HG03457 (cell line): Measurements from ENCODE around the gene HAUS5.

Experiments used
- ATAC-seq: cut with Tn5 transposase; IDR thresholded peaks from one replicate; pipeline ENCODE4 v1.9.1; 2021; ENCODE audit warnings: moderate number of reproducible peaks; ENCODE audit not compliant: unreplicated experiment

The HAUS5 gene

DNA sequence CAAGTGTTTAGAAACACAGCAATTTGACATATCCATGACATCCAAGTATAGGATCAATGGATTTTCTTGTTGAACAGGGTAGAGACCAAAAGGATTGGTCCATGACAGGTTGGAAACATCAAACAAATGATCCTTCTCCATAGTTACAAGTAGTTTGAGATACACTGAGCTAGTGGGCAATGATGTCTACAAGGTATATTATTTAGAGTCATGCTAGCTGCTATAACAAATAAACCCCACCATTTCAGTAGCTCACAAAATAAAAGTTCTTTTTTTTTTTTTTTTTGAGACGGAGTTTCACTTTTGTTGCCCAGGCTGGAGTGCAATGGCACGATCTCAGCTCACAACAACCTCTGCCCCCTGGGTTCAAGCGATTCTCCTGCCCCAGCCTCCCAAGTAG, 4.9 kb upstream of the HAUS5 start:
- no peak for ATAC-seq

DNA sequence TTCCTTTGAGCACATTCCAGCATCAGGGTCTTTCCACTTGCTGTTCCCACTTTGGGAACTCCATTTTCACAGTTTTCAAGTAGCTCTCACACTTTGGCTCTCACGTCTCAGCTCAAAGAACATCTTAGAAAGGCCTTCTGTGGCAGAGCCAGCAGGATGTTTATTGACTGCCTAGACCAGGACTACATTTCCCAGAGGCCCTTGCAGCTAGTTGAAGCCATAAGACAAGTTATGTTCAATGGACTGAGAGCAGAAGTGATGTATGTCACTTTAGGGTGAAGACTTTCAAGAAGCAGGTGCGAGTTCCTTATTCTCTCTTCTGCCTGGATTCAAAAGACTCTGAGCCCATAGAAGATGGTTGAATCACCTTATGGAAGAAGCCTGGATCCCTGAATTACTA, 4.3 kb upstream of the HAUS5 start:
- ATAC-seq, result no peak

DNA sequence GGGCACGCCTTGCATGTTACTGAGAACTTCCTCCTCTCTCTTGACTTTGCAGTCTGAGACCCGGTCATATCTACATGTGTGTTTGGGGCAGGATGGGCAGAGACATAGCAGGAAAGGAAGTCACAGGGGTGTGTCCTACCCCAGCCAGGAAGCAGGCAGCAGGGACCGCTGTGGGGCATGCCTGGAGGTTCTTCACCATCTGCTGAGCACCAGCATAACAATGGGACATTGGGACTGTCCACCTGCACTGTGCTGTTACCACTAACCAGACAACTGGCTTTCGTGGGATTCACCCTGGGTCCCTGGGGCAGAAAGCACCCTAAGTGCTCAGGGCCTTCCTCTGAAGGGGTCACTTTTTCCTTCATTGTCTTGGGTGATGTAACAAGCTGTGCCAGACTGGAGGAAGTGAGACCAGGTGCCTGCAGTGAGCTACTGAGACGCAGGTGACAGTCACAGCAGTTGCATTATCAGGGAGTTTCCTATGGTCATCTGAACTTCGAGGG, 2.6 kb upstream of the HAUS5 start:
- no peak for ATAC-seq

DNA sequence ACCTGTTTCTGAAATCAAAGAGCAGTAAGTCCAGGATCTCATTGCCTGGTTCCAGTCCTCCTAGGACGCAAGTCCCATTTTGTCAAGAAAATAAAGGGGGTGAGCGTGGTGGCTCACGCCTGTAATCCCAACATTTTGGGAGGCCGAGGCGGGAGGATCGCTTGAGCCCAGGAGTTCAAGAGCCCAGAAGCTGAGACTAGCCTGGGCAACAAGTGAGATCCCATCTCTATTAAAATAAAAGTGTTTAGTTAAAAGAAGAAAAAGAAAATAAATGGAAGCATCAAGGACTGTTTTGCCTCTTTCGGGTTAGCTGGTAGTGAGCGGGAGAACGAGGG, 344 bp upstream of the HAUS5 start:
- no peak for ATAC-seq

DNA sequence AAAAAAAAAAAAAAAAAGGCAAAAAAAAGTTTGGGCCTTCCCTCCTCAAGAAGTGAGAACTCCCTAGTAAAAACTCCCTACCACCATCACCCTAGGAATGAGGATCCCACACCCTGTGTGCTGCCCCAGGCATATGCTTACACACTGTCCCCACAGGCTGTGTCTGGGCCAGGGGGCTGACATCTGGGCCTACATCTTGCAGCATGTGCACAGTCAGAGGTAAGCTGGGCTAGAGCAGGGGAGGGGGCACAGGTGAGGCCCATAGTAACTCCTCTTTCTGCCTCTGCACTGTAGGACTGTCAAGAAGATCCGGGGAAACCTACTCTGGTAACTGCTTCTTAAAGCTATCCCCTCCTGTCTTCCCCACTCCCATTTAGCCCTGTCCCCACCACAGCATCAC, 1.0 kb downstream of the HAUS5 start:
- ATAC-seq, result no peak

DNA sequence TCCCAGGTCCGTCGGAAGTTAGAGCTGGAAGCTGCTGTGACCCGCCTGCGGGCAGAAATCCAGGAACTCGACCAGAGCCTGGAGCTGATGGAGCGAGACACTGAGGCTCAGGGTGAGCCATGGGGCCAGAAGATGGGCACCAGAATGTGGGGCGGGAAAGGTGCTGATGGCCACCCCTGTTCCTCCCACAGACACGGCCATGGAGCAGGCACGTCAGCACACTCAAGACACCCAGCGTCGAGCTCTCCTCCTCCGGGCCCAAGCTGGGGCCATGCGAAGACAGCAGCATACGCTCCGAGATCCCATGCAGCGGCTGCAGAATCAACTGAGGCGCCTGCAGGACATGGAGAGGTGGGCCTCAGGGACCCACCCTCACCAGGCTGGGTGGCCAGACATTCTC, 2.5 kb downstream of the HAUS5 start:
- ATAC-seq, result no peak

DNA sequence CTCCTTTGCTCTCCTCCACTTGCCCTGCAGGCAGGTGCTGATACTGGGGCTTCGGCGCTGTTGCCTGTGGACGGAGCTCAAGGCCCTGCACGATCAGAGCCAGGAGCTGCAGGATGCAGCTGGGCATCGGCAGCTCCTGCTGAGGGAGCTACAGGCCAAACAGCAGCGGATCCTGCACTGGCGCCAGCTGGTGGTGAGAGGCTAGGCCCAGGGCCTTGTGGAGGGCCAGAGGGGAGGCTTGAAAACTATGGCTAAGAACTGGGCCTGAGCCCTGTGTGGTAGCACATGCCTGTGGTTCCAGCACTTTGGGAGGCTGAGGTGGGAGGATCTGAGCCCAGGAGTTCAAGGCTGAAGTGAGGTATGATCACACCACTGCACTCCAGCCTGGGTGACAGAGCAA, 6.3 kb downstream of the HAUS5 start:
- no peak for ATAC-seq

DNA sequence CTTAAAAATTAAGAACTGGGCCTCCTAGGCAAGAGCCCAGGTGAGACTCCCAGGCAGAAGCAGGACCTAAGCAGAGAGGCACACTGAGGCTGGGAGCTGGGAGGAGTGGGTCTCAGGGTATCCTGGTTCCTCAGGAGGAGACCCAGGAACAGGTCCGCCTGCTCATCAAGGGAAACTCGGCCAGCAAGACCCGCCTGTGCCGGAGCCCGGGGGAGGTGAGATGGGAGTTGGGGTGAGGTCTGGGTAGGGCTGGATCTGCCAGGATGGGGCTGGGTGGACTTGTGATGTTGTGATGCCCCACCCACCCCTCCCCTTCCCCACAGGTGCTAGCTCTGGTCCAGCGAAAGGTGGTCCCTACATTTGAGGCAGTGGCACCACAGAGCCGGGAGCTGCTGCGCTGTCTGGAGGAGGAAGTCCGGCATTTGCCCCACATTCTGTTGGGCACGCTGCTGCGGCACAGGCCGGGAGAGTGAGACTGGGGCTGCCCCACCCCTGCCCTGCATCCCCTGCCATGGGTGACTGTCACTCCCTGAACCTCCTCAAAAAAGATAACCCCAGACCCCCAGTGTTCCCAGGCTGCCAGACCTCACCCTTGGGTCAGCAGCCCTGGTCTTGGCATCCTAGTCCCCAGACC, 6.9 kb downstream of the HAUS5 start:
- no peak for ATAC-seq

DNA sequence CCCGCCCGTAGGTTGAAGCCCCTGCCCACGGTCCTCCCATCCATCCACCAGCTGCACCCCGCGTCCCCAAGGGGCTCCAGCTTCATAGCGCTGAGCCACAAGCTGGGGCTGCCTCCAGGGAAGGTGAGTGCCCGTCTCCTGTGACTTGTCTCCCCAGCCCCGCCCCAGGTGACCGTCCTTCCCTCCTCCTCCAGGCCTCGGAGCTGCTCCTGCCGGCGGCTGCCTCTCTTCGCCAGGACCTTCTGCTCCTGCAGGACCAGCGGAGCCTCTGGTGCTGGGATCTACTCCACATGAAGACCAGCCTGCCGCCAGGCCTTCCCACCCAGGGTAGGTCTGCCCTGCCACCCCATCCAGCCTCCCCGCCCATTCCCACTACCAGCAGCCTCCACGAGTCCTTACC, 7.5 kb downstream of the HAUS5 start:
- no peak for ATAC-seq

DNA sequence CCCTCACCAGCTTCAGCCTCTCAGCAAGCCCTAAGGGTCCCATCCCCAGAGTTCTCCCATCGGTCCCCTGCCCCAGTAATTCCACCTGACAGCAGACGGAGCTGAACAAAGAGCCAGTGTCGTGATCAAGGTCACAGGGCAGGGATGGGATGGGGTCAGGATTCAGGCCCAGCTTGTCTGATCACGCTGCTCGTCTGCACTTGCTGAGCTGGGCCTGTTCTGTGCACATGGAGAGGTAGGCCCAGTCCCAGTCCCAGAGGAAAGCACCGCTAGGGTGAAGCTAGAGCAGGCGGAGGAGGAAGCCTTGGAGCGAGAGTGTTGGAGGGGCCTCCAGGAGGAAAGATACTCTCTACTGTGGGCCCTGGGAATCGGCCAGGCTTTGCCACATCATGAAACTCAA, 9.2 kb downstream of the HAUS5 start:
- no peak for ATAC-seq

DNA sequence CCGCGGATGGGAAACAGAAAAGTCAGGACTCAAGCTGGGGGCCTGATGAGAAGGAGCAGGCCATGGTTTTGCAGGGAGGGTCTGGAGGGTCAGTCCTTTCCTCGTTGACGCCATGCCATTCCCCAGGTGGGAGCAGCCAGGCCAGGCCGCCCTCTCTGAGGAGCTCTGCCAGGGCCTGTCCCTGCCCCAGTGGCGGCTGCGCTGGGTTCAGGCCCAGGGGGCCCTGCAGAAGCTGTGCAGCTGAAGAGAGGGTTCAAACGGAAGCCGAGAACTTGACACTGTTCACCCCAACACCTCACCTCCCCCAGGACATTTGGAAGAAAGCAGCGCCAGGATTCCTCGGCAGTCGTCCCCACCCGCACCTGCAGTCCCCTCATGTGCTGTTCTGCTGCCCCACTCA, 10.2 kb downstream of the HAUS5 start:
- no peak for ATAC-seq

DNA sequence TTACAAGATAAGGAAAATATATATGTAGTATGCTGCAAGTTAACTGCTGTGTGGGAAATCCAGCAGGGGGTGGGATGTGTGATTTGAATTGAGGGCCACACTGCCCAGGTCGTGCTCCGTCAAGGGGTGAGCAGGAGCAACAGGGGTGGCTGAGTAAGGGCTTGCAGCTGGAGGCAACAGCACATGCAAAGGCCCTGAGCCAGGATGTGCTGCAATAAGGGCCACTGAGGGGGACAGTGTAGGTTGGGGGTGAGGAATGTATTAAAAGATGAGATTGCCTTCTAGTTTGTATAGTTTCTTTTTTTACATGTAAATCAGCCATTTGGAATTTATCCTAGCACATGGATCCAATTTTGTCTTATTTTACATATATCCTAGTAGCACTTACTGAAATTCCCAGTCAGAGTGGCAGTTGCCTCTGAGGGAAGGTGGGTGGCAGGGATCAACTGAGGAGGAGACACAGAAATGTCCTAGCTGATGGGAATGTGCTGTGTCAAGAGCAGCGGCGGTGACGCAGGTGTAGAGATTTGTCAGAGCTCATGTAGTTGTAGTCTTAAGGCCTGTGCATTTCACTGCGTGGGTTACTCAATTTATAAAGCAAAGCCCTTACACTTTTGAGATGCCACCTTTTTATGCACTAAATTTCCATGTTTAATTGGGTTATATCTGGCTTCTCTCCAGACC, 10.9 kb downstream of the HAUS5 start:
- ATAC-seq, result no peak

DNA sequence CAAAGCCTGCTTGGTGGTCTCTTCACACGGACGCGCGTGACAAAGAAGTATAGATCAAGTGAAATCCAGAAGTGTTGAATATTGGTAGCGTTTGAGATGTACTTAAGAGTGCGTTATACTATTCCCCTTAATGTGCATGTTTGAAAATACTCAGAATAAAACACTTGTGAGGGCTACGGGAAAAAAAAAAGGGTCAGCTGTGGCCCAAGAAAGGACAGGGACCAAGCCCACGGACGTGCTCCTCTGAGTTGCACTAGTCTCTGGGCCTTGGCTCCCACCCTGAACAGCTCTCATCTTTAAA, 15.7 kb downstream of the HAUS5 start:
- peak; percentile 4 for ATAC-seq

DNA sequence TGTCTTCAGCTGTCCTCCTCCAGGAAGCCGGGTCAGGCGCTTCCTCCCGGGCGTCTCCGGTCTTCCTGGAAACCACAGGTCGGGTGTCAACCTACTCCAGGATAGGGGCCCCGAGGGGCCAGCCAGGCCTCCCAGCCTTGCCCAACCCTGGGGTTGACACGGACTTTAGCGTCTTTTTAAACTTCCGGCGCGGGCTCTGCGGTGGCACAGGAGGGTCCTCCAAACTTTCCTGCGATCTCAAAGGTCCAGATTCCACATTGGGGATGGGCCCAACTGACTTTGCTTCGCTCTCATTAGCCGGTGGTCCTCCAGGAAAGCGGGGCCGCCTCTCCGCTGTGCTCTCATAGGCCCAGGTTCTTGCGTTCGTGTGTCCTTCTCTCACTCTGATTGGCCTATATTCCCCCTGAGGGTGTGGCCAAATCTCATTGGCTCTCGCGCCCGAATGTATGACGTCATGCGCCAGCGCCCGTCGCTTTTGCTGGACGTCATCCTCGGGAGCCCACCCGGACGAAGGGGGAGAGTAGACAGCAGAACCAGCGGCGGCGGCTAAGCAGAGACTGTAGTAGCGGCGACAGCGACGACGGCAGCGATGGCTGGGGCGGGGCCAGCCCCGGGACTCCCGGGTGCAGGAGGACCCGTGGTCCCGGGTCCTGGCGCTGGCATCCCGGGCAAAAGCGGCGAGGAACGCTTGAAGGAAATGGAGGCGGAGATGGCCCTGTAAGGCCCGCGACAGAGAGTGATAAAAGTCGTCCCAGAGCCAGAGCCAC, 16.2 kb downstream of the HAUS5 start, which contains the start of gene RBM42:
RBM42 (plus strand) TSS at position 472 of the 767 bp plus-strand sequence; CDS start at position 590, 118 bp downstream.
- peak; percentile 82 for ATAC-seq

DNA sequence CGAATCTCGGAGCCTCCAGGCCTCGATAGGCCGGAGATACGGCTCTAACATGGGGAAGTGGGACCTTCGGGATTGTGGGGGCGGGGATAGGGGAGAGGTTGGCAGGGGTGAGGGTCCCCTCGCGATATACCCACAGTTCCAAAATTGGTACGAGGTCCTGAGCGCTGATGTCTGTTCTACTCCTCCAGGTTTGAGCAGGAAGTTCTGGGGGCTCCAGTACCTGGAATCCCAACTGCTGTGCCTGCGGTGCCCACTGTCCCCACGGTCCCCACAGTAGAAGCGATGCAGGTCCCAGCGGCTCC, 16.7 kb downstream of the HAUS5 start:
- ATAC-seq, result peak; percentile 3

DNA sequence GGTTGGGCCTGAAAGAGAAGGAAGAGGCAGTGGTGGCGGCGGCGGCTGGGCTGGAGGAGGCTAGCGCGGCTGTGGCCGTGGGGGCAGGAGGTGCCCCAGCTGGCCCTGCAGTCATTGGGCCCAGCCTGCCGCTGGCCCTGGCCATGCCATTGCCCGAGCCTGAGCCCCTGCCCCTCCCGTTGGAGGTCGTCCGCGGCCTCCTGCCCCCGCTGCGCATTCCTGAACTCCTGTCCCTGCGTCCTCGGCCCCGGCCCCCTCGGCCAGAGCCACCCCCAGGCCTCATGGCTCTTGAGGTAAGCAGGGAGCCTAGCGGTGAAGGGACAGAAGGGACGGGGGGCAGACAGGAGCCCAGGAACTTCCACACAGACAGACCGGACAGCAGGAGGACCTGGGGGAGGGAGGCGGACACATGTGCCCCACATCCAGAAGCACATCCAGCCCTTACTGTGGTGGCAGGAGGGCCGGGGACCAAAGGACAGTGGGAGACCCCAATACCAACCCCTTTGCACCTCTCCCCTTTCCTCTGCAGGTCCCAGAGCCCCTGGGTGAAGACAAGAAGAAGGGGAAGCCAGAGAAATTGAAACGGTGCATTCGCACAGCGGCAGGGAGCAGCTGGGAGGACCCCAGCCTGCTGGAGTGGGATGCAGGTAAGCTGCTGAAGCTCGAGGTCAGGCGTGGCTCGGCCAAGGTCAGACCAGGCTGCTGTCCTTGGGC, 21.3 kb downstream of the HAUS5 start:
- ATAC-seq, result no peak

DNA sequence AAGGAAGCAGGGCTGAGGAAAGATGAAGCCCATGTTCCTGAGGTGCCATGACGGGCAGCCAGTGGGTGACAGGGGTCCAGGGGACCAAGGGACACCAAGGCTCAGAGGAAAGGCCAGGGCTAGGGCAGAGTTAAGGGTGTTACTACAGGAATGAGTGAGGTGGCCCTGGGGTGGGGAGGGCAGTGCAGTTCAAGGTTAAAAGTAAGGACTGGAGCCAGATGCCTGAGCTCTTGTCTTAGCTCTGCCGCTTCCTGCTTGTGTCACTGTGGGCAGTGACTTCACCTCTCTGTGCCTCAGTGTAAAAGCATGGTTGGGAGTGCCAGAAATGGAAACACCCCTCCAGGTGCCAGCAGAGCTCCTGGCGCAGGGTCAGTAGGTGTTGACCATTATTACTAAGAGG, 24.1 kb downstream of the HAUS5 start:
- no peak for ATAC-seq

DNA sequence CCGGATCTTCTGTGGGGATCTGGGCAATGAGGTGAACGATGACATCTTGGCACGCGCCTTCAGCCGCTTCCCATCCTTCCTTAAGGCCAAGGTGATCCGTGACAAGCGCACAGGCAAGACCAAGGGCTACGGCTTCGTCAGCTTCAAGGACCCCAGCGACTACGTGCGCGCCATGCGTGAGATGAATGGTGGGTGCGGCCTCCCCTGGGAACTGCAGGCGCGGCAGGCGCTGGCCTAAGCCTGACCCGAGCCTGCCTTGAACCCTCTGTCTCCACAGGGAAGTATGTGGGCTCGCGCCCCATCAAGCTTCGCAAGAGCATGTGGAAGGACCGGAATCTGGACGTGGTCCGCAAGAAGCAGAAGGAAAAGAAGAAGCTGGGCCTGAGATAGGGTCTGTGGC, 24.6 kb downstream of the HAUS5 start:
- no peak for ATAC-seq

DNA sequence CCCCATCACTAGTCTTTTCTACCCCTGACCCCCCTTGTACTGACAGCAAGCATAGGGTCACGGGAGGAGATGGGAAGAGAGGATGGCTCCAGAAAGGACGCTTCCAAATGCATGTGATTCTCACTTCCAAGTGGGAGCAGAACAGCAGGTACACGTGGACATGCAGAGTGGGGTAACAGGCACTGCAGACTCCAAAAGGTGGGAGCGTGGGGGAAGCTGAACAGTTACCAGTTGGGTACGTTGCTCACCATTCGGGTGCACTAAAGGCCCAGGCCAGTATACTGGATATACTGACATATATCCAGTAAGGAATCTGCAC, 26.7 kb downstream of the HAUS5 start:
- no peak for ATAC-seq

DNA sequence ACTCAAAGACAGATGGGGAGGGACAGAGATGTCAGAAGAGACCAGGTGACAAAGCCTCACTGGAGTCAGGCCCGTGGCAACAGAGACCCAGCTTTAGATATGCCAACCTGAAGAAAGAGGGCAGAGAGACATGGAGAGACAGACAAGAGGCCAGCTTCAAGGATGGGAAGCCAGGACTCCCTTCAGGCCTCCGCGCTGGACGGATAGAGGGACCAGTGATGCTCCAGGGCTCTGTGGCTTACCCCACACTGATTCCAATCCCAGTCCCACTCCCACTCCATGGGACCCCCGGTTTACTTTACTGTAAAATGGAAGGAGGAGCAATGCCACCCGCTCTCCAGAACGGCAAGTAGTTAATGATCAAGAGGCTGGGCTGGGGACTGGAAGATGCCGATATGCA, 27.3 kb downstream of the HAUS5 start:
- ATAC-seq, result no peak

DNA sequence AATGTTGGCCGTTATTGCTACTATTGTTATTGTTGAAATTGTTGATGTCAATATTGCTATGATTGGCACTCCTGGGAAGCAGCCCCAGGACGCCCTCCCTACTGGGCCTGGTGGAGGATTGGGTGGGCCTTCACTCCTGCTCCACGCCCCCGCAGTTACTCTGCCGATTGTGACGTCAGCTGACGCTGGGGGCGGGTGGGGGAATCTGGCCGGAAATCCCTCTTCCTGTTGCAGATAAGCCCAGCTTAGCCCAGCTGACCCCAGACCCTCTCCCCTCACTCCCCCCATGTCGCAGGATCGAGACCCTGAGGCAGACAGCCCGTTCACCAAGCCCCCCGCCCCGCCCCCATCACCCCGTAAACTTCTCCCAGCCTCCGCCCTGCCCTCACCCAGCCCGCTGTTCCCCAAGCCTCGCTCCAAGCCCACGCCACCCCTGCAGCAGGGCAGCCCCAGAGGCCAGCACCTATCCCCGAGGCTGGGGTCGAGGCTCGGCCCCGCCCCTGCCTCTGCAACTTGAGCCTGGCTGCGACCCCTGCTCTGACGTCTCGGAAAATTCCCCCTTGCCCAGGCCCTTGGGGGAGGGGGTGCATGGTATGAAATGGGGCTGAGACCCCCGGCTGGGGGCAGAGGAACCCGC, 29.1 kb downstream of the HAUS5 start, which contains the start of gene ETV2:
ETV2 (plus strand) TSS at position 231 of the 637 bp plus-strand sequence. CDS start 716 bp downstream, outside the sequence.
- ATAC-seq, result no peak
